ENCODE data around the gene ADAM23.

GRCh38 chr2:206488053-206488452 lies 44.7 kb downstream of the ADAM23 start:
- no peak for TF ChIP-seq CTCF (IDR thresholded peaks at IDR 0.05)
- no peak for TF ChIP-seq POLR2A (IDR thresholded peaks at IDR 0.05)
- TF ChIP-seq POLR2AphosphoS5 (IDR thresholded peaks at IDR 0.05), result no peak
- TF ChIP-seq EP300 (IDR thresholded peaks at IDR 0.05), result no peak
